Measurements from ENCODE around the gene CLEC4E. TPM values are rescaled to one million over a fixed set of nuclear protein-coding genes. Genes with fewer than 3 reads are reported as not detected.

The CLEC4E gene
- polyA plus RNA-seq, 1 donor (not counting 4 experiments of a cell fraction or from before 2014, with no cell fraction given): not detected

DNA sequence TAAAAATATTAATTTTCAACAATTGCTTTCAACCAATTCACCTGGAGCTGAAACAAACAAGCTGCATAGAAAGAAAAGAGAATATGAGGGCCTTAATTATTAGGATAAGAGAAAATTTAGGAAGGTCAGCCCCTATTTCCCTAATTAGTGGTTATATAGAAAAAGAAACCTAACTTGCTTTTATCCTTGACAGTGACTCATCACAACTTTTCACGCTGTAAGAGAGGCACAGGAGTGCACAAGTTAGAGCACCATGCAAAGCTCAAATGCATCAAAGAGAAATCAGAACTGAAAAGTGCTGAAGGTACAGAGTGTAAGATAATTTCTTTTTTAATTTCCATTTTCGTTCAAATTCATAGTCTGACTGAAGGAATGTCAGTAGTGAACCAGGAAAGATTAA is 22.7 kb downstream of the CLEC4E start:
- Histone ChIP-seq H3K4me1 (ENCODE audit: control insufficient read depth, extremely low read depth, insufficient read depth, low read length) (no peaks in the 10 kb centered on the region), H3K36me3 (ENCODE audit: control insufficient read depth in 2 of 2, extremely low read depth in 1 of 2, insufficient read depth in 2 of 2, low read length in 2 of 2) (no peaks in the 10 kb centered on the region), H2AFZ (ENCODE audit: control insufficient read depth, low read length) (no peak overlapping the region), H3K4me2 (ENCODE audit: control insufficient read depth, extremely low read depth, insufficient read depth, low read depth, low read length) (no peak overlapping the region), H3K27ac (ENCODE audit: control insufficient read depth, insufficient read depth, low read length) (no peak overlapping the region), H3K9ac (ENCODE audit: control insufficient read depth, extremely low read depth, insufficient read depth, low read length) (no peak overlapping the region), H3K79me2 (ENCODE audit: control insufficient read depth, insufficient read depth, low read length) (no peaks in the 10 kb centered on the region), H4K20me1 (ENCODE audit: control insufficient read depth, extremely low read depth, insufficient read depth, low read length) (no peaks in the 10 kb centered on the region), H3K9me3 (ENCODE audit: control insufficient read depth, low read depth, low read length) (no peaks in the 10 kb centered on the region), H3K4me3 (ENCODE audit: control insufficient read depth in 2 of 3, extremely low read depth in 1 of 3, insufficient read depth in 2 of 3, low read depth in 1 of 3, low read length in 3 of 3) (no peak overlapping the region), H3K27me3 (ENCODE audit: control insufficient read depth, extremely low read depth, insufficient read depth, low read length) (no peaks in the 10 kb centered on the region), H3K9me1 (ENCODE audit: control insufficient read depth, extremely low read depth, insufficient read depth, low read length) (no peaks in the 10 kb centered on the region)
- FAIRE-seq: no peak
- no peak for DNase-seq (ENCODE audit: low read depth, low spot score)
- TF ChIP-seq, protein P1, sequence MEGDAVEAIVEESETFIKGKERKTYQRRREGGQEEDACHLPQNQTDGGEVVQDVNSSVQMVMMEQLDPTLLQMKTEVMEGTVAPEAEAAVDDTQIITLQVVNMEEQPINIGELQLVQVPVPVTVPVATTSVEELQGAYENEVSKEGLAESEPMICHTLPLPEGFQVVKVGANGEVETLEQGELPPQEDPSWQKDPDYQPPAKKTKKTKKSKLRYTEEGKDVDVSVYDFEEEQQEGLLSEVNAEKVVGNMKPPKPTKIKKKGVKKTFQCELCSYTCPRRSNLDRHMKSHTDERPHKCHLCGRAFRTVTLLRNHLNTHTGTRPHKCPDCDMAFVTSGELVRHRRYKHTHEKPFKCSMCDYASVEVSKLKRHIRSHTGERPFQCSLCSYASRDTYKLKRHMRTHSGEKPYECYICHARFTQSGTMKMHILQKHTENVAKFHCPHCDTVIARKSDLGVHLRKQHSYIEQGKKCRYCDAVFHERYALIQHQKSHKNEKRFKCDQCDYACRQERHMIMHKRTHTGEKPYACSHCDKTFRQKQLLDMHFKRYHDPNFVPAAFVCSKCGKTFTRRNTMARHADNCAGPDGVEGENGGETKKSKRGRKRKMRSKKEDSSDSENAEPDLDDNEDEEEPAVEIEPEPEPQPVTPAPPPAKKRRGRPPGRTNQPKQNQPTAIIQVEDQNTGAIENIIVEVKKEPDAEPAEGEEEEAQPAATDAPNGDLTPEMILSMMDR (optimal IDR thresholded peaks at IDR 0.05 in 1 of 3, IDR thresholded peaks at IDR 0.05 in 1 of 3, conservative IDR thresholded peaks at IDR 0.05 in 1 of 3; ENCODE audit: extremely low read depth in 1 of 3, insufficient read depth in 2 of 3, low read length in 3 of 3): no peak
- TF ChIP-seq EZH2 (IDR thresholded peaks at IDR 0.05; ENCODE audit: low read length): no peak
- dilution Hi-C loops (cut with MboI; ENCODE audit: extremely low pct_ligation_motif_present, low sequenced_read_pairs): no loop called here

DNA sequence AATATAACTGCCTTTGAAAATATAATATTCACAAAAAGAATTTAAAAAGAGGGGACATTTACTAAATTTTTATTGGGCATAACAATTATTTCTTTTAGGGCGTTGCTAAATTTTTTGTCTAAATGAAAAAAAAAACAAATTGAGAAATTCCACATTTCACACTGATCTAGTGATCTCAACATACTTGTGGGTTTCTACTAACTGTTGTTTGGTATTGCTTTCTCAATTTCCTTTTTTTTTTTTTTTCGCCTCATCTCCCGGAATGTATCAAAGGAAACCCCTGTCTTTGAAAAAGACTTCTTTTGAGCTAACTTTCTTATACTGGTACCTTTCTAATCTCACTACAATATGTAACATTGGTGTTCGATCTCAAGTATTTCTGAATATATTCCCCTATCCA is 27.4 kb downstream of the CLEC4E start, which contains the start of gene CLEC4D:
Gene CLEC4D (plus strand): TSS at position 248 of the 400 bp plus-strand sequence. CDS start 230 bp downstream, outside the sequence.
- H3K4me3 ChIP-seq (ENCODE audit: control insufficient read depth in 2 of 3, extremely low read depth in 1 of 3, insufficient read depth in 2 of 3, low read depth in 1 of 3, low read length in 3 of 3): no peak within 1 kb of the TSS
- H3K9me1 ChIP-seq (ENCODE audit: control insufficient read depth, extremely low read depth, insufficient read depth, low read length): no peaks in the 10 kb centered on the region
- no peak within 1 kb of the TSS for H3K4me2 ChIP-seq (ENCODE audit: control insufficient read depth, extremely low read depth, insufficient read depth, low read depth, low read length)
- H3K9me3 ChIP-seq (ENCODE audit: control insufficient read depth, low read depth, low read length): no peaks in the 10 kb centered on the region
- FAIRE-seq (no peak), DNase-seq (ENCODE audit: low read depth, low spot score) (no peak)
- H3K4me1 ChIP-seq (ENCODE audit: control insufficient read depth, extremely low read depth, insufficient read depth, low read length): no peaks in the 10 kb centered on the region
- no peak within 1 kb of the TSS for H2AFZ ChIP-seq (ENCODE audit: control insufficient read depth, low read length)
- H3K9ac ChIP-seq (ENCODE audit: control insufficient read depth, extremely low read depth, insufficient read depth, low read length): no peak within 1 kb of the TSS
- H3K79me2 ChIP-seq (ENCODE audit: control insufficient read depth, insufficient read depth, low read length): no peaks in the 10 kb centered on the region
- no peaks in the 10 kb centered on the region for H4K20me1 ChIP-seq (ENCODE audit: control insufficient read depth, extremely low read depth, insufficient read depth, low read length)
- H3K27ac ChIP-seq (ENCODE audit: control insufficient read depth, insufficient read depth, low read length): no peak within 1 kb of the TSS
- dilution Hi-C loops (cut with MboI; ENCODE audit: extremely low pct_ligation_motif_present, low sequenced_read_pairs): no loop called here
- TF ChIP-seq, protein P1 (optimal IDR thresholded peaks at IDR 0.05 in 1 of 3, IDR thresholded peaks at IDR 0.05 in 1 of 3, conservative IDR thresholded peaks at IDR 0.05 in 1 of 3; ENCODE audit: extremely low read depth in 1 of 3, insufficient read depth in 2 of 3, low read length in 3 of 3): no peak
- no peaks in the 10 kb centered on the region for H3K27me3 ChIP-seq (ENCODE audit: control insufficient read depth, extremely low read depth, insufficient read depth, low read length)
- no peaks in the 10 kb centered on the region for H3K36me3 ChIP-seq (ENCODE audit: control insufficient read depth in 2 of 2, extremely low read depth in 1 of 2, insufficient read depth in 2 of 2, low read length in 2 of 2)

Measured in keratinocyte (primary cell).